ENCODE results near the gene SDK2. TPM values are rescaled to one million over a fixed set of nuclear protein-coding genes. Genes with fewer than 3 reads are reported as not detected.

The SDK2 gene
- total RNA-seq, 4 donors from 2014 or later = 1.4 to 6.8 (median 3.3) TPM

DNA sequence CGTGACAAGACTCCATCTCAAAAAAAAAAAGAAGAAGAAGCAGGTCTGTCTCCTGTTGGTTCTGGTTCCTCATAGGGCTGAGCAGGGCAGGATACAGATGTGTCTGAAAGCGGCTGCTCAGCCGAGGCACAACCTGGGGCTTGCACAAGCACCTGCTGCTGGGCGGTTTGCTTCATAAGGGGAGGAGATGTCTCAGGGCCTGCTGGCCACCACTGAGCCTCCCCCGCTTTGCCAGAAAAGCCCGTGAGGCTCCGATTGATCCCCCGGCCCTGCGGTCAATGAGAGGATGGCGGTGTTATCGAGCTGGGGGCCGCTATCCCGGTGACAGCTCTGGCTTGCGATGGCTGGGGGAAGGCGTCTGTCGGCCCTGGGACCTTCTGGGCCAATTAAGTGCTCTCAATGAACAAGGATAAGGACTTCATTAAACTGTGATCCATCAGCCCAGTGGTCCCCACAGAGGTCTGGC, 162.0 kb downstream of the SDK2 start:
- WGBS = 80% methylated on average over 16 of the region's 16 CpGs
- TF ChIP-seq POLR2A (IDR thresholded peaks at IDR 0.05) (no peak), POLR2AphosphoS5 (IDR thresholded peaks at IDR 0.05) (no peak), EP300 (IDR thresholded peaks at IDR 0.05) (no peak)
- TF ChIP-seq, protein P1, sequence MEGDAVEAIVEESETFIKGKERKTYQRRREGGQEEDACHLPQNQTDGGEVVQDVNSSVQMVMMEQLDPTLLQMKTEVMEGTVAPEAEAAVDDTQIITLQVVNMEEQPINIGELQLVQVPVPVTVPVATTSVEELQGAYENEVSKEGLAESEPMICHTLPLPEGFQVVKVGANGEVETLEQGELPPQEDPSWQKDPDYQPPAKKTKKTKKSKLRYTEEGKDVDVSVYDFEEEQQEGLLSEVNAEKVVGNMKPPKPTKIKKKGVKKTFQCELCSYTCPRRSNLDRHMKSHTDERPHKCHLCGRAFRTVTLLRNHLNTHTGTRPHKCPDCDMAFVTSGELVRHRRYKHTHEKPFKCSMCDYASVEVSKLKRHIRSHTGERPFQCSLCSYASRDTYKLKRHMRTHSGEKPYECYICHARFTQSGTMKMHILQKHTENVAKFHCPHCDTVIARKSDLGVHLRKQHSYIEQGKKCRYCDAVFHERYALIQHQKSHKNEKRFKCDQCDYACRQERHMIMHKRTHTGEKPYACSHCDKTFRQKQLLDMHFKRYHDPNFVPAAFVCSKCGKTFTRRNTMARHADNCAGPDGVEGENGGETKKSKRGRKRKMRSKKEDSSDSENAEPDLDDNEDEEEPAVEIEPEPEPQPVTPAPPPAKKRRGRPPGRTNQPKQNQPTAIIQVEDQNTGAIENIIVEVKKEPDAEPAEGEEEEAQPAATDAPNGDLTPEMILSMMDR (IDR thresholded peaks at IDR 0.05) = no peak
- no peak for DNase-seq (ENCODE audit: low spot score in 2 of 2)
- Histone ChIP-seq H3K36me3 (no peaks in the 10 kb centered on the region), H3K27ac (no peak overlapping the region), H3K9me3 (no peaks in the 10 kb centered on the region), H3K4me1 (no peaks in the 10 kb centered on the region), H3K4me3 (no peak overlapping the region), H3K27me3 (peaks cover 12% of the 10 kb centered on the region)

DNA sequence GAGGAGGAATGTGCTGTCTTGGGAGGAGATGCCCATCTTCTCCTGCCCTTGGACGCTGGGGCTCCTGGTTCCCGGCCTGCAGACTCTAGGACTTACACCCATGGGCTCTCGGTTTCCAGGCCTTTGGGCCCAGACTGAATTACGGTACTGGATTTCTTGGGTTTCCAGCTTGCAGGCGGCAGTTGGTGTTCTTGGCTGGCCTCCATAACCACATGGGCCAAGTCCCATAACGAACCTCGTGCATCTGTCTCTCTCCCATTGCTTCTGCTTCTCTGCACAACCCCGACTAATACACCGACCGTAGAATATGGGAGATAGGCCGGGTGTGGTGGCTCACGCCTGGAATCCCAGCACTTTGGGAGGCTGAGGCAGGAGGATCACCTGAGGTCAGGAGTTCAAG, 162.6 kb downstream of the SDK2 start:
- Histone ChIP-seq H3K27me3 (peaks cover 18% of the 10 kb centered on the region), H3K9me3 (no peaks in the 10 kb centered on the region), H3K27ac (no peak overlapping the region), H3K4me3 (no peak overlapping the region), H3K4me1 (peaks cover 2% of the 10 kb centered on the region), H3K36me3 (no peaks in the 10 kb centered on the region)
- 77% methylated on average over 12 of the region's 12 CpGs for WGBS
- TF ChIP-seq EP300 (IDR thresholded peaks at IDR 0.05) = no peak
- TF ChIP-seq, protein P1 (IDR thresholded peaks at IDR 0.05) = no peak
- no peak for TF ChIP-seq POLR2AphosphoS5 (IDR thresholded peaks at IDR 0.05)
- TF ChIP-seq POLR2A (IDR thresholded peaks at IDR 0.05) = no peak
- no peak for DNase-seq (ENCODE audit: low spot score in 2 of 2)

DNA sequence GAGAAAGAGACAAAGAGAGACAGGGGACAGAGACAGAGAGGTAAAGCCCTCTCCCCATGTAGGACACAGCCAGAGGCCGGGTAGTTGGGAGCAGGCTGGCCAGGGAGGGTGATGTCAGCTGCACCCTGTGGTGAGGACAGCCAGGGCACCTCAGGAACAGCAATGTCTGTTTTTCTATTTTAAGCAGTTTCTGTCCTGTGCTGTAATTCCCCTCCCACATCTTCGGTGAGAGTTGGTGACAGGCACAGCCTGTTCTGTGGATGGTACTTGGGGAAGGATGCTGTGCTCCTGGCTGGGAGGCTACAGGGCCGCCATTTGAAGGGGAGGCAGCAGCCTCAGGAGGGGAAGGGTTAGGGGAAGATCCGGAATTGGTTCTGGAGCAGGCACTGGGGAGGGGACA, 163.5 kb downstream of the SDK2 start:
- peaks cover 19% of the 10 kb centered on the region for H3K27me3 ChIP-seq
- no peaks in the 10 kb centered on the region for H3K9me3 ChIP-seq
- 57% methylated on average over 4 of the region's 4 CpGs for WGBS

DNA sequence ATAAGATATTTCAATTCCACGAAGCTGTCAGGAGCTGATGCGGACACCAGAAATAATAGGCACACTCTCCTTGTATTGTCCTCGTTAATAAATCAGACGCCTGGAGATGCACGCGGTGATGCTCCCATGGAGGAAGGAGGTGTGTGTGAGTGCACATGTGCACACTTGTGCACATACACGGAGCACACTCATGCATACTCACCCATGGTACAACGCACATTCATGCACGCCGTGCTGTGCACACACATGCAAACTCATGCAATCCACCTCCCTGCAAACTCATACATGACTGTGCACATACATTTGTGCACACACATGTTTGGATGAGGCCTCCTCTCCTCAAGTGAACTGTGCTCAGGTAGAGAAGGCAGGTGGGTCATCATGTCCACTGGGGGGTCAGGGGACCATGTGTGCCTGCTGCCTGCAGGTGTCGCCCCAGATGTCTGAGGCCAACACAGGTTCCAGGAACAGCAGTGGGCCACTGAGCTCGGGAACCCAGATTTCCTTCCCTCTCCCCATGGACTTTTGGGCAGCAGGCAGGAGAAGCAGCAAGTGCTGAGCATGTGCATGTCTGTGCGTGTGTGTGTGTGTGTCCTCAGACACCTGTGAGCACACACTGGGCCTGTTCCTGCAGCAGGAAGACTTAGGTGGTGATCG, 165.3 kb downstream of the SDK2 start:
- H3K4me3 ChIP-seq = no peak overlapping the region
- H3K27ac ChIP-seq = no peak overlapping the region
- H3K4me1 ChIP-seq = peaks cover 10% of the 10 kb centered on the region
- H3K27me3 ChIP-seq = peaks cover 19% of the 10 kb centered on the region
- no peaks in the 10 kb centered on the region for H3K36me3 ChIP-seq
- TF ChIP-seq EP300 (IDR thresholded peaks at IDR 0.05) (no peak), POLR2AphosphoS5 (IDR thresholded peaks at IDR 0.05) (no peak), POLR2A (IDR thresholded peaks at IDR 0.05) (no peak)
- TF ChIP-seq, protein P1 (IDR thresholded peaks at IDR 0.05) = no peak
- DNase-seq (ENCODE audit: low spot score in 2 of 2) = no peak
- WGBS = 88% methylated on average over 14 of the region's 14 CpGs
- no peaks in the 10 kb centered on the region for H3K9me3 ChIP-seq

More for the DNA sequence above, 163.5 kb downstream of the SDK2 start:
- no peak for TF ChIP-seq EP300 (IDR thresholded peaks at IDR 0.05)
- TF ChIP-seq, protein P1 (IDR thresholded peaks at IDR 0.05) = no peak
- TF ChIP-seq POLR2A (IDR thresholded peaks at IDR 0.05) = no peak
- no peak for TF ChIP-seq POLR2AphosphoS5 (IDR thresholded peaks at IDR 0.05)
- peaks cover 4% of the 10 kb centered on the region for H3K4me1 ChIP-seq
- H3K4me3 ChIP-seq = no peak overlapping the region
- DNase-seq (ENCODE audit: low spot score in 2 of 2) = no peak
- no peaks in the 10 kb centered on the region for H3K36me3 ChIP-seq
- no peak overlapping the region for H3K27ac ChIP-seq

DNA sequence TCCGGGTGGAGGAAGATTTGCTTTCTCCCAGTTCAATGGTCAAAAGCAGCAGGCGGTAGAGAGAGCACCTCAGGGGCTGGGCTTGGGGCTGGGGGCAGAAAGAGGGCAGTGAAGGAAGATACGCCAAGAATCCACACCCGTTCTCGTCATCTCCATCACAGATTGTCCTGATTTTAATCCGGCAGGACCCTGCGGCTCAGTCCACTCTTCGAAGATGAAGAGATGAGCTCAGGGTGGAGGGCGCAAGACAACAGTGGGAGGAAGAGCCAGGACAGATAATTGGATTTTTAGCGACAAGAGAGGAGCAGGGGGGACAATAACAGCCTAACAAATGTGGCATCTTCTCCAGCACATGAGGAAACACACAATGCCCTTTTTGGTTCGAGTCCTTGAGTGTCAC, 165.9 kb downstream of the SDK2 start:
- TF ChIP-seq POLR2AphosphoS5 (IDR thresholded peaks at IDR 0.05) (no peak), POLR2A (IDR thresholded peaks at IDR 0.05) (no peak), EP300 (IDR thresholded peaks at IDR 0.05) (no peak)
- TF ChIP-seq, protein P1 (IDR thresholded peaks at IDR 0.05) = no peak
- 77% methylated on average over 11 of the region's 11 CpGs for WGBS
- Histone ChIP-seq H3K27me3 (peaks cover 19% of the 10 kb centered on the region), H3K9me3 (no peaks in the 10 kb centered on the region), H3K36me3 (no peaks in the 10 kb centered on the region), H3K4me1 (peaks cover 11% of the 10 kb centered on the region), H3K27ac (no peak overlapping the region), H3K4me3 (no peak overlapping the region)
- DNase-seq (ENCODE audit: low spot score in 2 of 2) = no peak
